DMS79 (cell line): ENCODE measurements around the gene UQCC5.

Source experiments
- DNase-seq: peaks from one replicate; lab custom pipeline; 2025; lab: John Stamatoyannopoulos, UW

Gene UQCC5

DNA sequence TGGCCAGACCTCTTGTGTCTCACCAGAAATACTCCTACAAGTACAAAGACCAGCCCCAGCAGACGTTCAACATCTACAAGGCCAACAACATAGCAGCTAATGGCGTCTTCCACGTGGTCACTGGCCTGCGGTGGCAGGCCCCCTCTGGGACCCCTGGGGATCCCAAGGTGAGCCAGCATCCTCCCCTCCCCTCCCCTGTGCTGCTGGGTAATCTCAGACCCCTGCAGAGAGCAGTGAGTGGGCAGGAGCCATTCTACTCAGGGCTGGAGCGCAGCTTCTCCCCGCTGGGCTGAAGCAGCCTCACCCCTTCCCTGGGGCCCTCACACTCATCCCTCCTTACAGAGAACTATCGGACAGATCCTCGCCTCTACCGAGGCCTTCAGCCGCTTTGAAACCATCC is 31.4 kb upstream of the UQCC5 start:
- DNase-seq: no peak

DNA sequence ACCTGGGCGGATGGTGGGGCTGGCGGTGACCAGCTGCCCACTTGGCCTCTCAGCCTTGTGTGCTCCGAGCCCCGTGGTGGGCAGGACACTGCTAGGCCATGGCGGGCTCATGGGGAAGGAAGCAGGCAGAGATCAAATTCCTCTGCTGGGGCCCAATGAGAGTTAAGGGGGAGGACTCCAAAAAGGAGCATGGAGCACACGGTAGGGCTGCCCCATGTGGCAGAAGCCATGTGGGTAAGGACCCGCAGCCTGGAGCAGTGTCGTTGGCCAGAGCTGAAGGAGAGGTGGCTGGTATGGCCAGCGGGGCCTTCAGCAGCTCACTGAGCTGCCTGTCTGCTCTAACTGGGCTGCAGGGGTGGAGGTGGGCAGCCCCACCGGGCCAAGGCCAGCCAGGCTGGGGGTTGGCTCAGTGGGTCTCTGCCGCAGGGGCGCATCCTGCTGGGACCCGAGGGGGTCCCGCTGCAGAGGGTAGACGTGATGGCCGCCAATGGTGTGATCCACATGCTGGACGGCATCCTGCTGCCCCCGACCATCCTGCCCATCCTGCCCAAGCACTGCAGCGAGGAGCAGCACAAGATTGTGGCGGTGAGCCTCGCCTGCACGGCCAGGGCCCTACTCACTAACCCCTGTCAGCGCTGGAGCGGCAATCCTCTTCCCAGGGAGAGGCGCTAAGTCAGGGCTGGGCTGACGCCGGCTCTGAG is 30.0 kb upstream of the UQCC5 start:
- DNase-seq: no peak

DNA sequence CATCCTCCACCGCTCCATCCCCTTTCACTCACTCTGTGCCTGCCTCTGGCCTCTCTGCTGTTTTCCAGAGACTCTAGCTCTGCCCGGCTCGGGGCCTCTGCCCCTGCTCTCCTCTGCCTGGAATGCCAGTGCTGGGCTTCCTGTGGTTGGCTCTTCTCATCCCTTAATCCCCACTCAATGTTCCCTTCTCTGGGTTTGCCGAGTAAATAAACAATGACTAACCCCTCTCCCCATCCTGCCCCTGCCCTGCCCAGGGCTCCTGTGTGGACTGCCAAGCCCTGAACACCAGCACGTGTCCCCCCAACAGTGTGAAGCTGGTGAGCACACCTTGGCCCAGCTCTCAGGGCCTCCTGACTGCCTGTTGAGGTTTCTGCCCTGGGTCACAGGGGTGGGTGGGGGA is 29.0 kb upstream of the UQCC5 start:
- DNase-seq: no peak

DNA sequence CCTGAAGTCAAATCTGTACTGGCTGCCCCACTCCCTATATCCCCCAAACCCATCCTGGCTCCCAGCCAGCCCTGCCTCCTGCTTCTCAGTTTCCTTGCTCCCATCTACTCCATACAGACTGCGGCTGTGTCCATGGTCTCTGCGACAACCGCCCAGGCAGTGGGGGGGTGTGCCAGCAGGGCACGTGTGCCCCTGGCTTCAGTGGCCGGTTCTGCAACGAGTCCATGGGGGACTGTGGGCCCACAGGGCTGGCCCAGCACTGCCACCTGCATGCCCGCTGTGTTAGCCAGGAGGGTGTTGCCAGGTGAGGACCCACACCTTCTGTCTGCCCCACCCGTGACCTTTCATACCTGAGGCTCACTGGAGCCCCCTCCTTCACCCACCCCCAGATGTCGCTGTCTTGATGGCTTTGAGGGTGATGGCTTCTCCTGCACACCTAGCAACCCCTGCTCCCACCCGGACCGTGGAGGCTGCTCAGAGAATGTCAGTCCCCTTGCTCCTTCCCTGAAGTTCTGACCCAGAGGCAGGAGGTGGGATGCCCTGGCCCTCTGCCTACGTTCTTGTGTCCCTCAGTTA is 26.6 kb upstream of the UQCC5 start:
- no peak for DNase-seq

DNA sequence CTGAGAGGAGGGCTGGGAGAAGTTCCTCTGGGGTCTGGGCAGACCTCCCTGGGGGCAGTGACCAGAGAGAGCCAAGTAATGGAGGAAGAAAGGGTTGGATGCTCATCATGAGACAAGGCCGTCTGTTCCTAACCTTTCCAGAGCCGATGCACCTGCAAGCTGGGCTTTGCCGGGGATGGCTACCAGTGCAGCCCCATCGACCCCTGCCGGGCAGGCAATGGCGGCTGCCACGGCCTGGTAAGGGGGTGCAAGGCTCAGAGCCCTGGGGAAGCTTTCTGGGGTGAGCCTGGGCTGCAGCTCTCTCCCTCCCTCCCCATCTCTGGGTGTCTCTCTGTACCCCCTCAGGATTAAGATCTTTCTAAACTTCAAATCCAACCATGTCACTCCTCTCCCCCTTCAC is 24.9 kb upstream of the UQCC5 start:
- no peak for DNase-seq

DNA sequence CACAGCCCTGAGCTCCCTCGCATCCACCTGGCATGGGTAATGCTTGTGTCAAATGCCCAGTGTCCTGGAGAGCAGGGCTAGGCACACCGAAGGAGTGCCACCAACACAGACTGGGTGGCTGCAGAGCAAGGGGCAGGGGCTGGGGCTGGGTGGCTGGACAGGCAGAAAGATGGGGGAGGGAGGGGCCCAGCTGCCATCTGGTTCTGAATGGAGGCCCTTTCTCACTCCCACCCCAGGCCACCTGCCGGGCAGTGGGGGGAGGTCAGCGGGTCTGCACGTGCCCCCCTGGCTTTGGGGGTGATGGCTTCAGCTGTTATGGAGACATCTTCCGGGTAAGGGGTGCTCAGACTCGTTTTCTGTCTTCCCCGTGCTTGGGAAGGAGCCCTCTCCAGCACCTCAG is 24.3 kb upstream of the UQCC5 start:
- no peak for DNase-seq

DNA sequence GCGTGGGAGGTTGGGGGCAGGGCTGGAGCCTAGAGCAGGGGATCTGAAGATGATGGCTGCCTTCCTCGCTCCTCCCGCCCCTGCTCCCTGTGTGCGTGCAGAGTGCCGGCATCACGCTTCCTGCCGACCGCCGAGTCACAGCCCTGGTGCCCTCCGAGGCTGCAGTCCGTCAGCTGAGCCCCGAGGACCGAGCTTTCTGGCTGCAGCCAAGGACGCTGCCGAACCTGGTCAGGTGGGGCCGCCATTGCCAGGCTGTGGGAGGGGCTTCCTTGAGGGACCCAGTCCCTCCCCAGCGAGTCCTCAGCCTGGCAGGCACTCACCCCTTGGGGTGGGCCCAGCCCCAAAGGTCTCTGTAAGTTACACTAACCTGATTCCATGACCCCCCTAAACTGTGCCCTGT is 23.7 kb upstream of the UQCC5 start:
- no peak for DNase-seq

DNA sequence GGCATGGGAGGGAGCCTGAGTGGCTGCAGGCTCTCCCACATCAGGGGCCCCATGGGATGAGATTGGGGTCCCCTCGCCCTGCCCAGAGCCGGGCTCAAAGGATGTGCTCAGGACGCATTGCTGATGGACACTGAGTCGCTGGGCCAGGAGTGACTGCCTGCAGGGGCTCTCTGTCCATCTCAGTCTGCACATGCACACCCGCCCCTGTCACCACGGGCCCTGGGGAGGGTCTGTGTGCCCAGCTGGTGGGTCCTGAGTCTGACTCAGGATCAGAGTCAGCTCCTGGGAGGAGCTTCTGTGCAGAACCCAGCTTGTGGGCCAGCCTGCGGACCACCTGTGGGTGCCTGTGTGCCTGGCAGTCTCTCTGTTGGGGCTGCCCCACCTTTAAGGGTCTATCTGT is 23.1 kb upstream of the UQCC5 start:
- DNase-seq: no peak

DNA sequence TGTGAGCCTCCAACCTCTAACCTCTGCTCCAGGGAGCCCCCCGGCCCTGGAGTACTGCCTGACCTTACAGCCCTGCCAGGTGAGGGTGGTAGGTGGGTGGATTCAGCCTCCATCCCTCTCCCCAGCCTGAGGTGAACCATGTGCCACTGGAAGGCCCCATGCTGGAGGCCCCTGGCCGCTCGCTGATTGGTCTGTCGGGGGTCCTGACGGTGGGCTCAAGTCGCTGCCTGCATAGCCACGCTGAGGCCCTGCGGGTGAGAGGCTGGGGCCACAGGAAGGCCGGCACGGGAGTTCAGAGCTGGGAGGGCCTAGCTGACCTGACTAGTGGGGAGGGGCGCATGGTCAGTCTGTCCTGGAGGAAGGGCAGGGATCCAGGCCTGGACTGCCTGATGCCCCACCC is 21.8 kb upstream of the UQCC5 start:
- no peak for DNase-seq

DNA sequence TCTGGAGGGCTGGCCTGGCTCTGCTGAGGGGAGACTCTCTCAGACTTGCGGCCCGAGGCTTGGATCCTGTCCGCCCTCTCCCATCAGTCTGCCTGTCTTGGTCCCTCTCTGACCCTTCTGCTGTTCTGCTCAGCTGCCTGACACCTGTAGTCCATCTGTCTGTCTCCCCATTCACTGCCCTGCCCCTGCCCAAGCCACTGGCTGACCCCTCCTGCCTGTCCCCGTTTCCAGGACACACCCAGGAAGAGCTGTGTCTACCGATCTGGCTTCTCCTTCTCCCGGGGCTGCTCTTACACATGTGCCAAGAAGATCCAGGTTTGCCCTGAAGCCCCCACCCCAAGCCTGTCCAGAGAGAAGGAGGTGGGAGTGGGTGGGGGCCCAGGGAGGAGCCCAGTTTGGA is 21.2 kb upstream of the UQCC5 start:
- no peak for DNase-seq

DNA sequence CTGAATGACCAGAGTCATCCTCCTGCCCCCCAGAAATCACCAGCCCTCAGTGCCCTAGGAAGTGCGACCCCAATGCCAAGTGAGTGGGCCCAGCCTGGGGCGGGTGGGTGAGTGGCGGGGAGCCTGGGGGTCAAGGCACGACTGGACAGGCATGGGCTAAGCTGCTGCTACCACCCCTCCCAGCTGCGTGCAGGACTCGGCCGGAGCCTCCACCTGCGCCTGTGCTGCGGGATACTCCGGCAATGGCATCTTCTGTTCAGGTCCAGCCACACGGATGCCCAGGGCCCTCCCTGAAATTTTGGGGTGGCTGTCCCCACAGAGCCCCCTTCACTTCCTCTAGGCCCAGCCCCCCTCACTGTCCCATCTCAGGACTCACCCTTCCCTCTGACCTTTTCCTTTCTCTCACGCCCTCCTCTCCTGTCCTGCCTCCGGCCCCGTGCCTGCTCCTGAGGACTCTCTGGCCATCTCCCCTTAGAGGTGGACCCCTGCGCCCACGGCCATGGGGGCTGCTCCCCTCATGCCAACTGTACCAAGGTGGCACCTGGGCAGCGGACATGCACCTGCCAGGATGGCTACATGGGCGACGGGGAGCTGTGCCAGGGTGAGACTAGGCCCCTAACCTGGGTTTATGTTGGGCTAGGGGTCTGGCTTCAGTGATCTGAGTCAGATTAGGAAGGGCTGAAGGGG is 19.8 kb upstream of the UQCC5 start:
- DNase-seq: no peak

DNA sequence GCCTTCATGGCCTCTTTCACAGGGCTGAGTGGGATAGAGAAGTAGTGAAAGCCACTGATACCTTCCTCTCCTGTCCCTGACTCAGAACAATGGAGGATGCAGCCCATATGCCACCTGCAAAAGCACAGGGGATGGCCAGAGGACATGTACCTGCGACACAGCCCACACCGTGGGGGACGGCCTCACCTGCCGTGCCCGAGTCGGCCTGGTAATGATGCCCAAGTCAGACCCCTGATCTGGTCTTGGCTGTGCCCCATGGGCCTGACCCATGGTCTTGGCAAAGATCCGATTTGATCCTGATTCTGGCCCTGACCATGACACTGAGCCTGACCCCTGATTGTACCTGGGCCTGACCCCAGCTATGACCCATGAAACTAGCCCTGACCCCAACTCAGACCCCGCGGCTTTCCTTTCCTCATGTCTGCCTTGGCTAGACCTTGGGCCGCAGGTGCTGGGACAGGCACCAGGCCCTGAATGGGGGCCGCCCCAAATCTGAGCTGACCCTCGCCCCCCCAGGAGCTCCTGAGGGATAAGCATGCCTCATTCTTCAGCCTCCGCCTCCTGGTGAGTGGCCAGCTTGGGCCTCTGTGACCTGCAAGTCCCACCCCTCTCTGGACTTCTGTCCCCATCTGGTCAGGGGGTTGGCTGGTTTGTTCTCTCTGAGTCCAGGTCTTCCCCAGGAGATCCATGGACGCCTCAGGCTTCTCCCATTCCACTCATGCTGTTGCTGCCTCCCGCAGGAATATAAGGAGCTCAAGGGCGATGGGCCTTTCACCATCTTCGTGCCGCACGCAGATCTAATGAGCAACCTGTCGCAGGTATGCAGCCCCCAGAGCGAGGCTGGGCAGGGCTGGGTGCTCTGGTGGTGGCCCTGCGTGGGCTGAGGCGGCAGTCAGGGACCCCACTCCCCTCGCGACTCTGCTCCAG is 18.3 kb upstream of the UQCC5 start:
- no peak for DNase-seq

DNA sequence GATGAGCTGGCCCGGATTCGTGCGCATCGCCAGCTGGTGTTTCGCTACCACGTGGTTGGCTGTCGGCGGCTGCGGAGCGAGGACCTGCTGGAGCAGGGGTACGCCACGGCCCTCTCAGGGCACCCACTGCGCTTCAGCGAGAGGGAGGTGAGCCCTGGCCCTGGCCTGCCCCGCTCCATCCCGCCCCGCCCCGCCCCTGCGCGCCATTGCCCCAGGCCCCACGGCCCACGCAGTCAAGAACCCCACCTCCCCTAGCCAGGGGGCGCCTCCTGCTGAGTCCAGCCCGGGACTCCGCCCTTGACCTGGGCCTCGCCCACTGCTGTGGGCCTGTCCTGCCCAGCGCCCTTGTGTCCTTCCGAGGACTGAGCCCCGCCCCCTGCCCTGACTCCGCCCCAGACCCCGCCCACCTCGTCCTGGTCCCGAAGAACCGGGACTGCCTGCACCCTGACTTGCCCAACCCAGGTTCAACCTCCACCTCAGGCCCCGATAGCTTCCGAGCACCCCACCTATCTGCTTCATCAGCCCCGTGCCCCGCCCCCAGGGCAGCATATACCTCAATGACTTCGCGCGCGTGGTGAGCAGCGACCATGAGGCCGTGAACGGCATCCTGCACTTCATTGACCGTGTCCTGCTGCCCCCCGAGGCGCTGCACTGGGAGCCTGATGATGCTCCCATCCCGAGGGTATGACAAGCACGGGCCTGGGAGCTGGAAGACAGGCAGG is 17.5 kb upstream of the UQCC5 start:
- DNase-seq: no peak

DNA sequence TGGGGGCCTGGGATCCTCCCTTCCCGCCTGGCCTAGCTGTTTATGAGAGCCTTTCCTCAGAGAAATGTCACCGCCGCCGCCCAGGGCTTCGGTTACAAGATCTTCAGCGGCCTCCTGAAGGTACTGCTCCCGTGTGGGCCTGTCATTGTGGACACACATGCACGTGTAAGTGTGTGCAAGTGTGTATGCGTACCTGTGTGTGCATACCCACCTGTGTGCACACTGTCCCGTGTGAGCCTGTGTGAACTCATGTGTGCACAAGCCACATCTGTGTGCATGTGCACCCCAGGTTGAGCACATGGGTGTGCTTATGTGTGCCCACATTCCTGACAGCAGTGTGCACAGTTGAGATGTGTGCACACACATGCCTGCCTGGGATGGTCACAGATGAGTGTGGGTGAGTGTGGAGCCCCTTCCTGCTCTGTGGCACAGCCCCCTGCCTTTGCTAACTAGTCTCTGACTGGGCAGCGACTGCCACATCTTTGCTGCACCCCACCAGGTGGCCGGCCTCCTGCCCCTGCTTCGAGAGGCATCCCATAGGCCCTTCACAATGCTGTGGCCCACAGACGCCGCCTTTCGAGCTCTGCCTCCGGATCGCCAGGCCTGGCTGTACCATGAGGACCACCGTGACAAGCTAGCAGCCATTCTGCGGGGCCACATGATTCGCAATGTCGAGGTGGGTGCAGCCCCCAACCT is 16.8 kb upstream of the UQCC5 start:
- DNase-seq: no peak

DNA sequence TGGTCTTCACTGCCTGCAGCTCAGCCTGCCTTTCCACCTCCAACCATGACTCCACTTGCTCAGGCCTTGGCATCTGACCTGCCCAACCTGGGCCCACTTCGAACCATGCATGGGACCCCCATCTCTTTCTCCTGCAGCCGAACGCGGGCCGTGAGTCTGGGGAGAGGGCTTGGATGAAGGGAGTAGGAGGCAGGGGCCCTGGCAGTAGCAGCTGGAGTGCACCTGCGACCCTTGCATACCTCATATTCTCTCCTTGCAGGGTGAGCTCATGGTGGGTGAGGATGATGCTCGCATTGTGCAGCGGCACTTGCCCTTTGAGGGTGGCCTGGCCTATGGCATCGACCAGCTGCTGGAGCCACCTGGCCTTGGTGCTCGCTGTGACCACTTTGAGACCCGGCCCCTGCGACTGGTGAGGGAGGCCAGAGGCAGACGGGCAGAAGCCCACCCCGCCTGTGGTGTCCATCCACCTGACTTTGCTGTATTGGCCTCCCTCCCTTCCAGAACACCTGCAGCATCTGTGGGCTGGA is 16.2 kb upstream of the UQCC5 start:
- DNase-seq: no peak

DNA sequence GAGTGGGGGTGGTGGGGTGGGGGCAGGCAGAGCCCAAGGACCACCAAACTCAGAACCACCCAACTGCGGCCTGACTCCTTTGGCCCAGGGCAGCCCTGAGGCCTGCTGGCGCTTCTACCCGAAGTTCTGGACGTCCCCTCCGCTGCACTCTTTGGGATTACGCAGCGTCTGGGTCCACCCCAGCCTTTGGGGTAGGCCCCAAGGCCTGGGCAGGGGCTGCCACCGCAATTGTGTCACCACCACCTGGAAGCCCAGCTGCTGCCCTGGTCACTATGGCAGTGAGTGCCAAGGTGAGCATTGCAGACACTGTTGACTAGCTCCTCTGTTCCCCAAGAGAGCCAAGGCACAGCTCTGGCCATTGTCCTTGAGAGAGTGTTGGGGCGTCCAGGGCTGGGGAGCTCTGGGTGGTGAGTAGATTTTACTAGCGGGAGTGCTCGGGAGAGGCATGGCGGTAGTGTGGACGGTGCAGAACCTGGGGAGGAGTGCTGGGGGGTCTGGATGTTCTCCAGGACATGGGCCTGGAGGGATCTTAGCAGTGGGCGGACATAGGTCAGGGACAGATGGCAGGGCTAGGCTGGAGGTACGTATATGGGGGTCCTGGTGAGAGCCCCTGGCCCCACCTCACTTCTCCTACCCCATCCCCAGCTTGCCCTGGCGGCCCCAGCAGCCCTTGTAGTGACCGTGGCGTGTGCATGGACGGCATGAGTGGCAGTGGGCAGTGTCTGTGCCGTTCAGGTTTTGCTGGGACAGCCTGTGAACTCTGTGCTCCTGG is 15.5 kb upstream of the UQCC5 start:
- DNase-seq: no peak

DNA sequence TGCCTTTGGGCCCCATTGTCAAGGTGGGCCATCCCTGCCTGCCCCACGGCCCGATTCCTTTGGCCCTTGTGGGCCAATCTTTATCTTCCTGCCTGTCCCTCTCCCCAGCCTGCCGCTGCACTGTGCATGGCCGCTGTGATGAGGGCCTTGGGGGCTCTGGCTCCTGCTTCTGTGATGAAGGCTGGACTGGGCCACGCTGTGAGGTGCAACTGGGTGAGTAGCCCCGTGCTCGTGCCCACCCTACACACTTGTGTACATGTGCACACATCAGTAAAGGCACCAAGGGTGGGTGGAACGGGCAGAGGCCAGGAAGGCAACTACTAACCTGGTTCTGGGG is 14.9 kb upstream of the UQCC5 start:
- DNase-seq: no peak

DNA sequence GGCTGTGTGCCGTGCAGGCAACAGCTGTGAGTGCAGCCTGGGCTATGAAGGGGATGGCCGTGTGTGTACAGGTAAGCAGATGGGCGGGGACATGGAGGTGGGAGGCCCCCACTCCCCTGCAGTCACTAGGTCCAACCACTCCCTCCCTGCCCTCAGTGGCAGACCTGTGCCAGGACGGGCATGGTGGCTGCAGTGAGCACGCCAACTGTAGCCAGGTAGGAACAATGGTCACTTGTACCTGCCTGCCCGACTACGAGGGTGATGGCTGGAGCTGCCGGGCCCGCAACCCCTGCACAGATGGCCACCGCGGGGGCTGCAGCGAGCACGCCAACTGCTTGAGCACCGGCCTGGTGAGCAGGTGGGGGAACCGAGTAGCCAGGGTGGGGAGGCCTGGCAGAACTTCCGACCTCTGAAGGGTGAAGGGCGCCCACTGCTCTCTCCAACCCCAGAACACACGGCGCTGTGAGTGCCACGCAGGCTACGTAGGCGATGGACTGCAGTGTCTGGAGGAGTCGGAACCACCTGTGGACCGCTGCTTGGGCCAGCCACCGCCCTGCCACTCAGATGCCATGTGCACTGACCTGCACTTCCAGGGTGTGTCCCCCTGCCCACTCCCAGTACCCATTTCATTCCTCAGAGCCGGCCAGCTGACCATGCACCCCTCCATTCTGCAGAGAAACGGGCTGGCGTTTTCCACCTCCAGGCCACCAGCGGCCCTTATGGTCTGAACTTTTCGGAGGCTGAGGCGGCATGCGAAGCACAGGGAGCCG is 14.3 kb upstream of the UQCC5 start:
- DNase-seq: no peak

DNA sequence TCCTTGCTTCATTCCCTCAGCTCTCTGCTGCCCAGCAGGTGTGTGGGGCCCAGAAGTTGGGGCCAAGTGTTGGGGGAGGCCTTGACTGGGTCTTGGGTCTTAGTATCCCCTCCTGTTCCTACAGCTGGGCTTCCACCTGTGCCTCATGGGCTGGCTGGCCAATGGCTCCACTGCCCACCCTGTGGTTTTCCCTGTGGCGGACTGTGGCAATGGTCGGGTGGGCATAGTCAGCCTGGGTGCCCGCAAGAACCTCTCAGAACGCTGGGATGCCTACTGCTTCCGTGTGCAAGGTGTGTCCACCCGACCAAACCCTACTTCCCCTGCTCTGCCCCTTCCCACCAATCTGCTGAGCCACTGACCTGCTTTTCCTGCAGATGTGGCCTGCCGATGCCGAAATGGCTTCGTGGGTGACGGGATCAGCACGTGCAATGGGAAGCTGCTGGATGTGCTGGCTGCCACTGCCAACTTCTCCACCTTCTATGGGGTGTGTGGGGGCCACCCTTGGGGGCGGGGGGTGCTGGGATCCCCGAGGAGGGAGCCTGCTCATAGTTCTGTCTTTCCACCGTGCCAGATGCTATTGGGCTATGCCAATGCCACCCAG is 13.7 kb upstream of the UQCC5 start:
- no peak for DNase-seq
